Ovary (tissue), 9 donors: Measurements from ENCODE around the gene TSHZ3. TPM values are rescaled to one million over a fixed set of nuclear protein-coding genes. Genes with fewer than 3 reads are reported as not detected.

ENCODE experiments used
- DNase-seq, 5 donors: peaks; one replicate each; pipeline ENCODE4 v3.0.0-alpha.2; 2019 to 2020
- H3K27ac ChIP-seq, 2 donors: fragments of 200-600 bp; one replicate each; pipeline versions ENCODE4 v1.5.1 to v1.8.0; 2019 to 2022
- H3K27me3 ChIP-seq: fragments of 200-600 bp; one replicate; pipeline ENCODE4 v1.8.0; 2022
- H3K36me3 ChIP-seq: fragments of 200-600 bp; sonication (generic); one replicate; pipeline ENCODE4 v1.5.1; 2019
- H3K4me1 ChIP-seq: one replicate; pipeline ENCODE4 v1.8.1; 2013; ENCODE audit warnings: mild to moderate bottlenecking, moderate library complexity; ENCODE audit not compliant: insufficient read depth
- H3K4me3 ChIP-seq: fragments of 200-600 bp; sonication (generic); one replicate; pipeline ENCODE4 v1.5.1; 2017
- H3K9me3 ChIP-seq, 2 donors: fragments of 200-600 bp in 1 of 2; sonication (generic) in 1 of 2; one replicate each; pipeline versions ENCODE4 v1.5.1 to v1.8.1; 2013 to 2019; ENCODE audit warnings: mild to moderate bottlenecking in 1 of 2, moderate library complexity in 1 of 2
- CTCF ChIP-seq, 3 donors: fragments of 450-650 bp in 2 of 3; fragments of 200-600 bp in 1 of 3; IDR thresholded peaks; one replicate each; pipeline versions ENCODE4 v1.5.1 to v1.8.0; 2016 to 2022; ENCODE audit warnings: antibody characterized with exemption in 3 of 3, mild to moderate bottlenecking in 1 of 3
- EP300 ChIP-seq: sonication (generic); formaldehyde crosslinking; IDR thresholded peaks from one replicate; pipeline ENCODE4 v1.6.1; 2017; ENCODE audit warnings: antibody characterized with exemption
- POLR2A ChIP-seq: fragments of 450-650 bp; IDR thresholded peaks from one replicate; pipeline ENCODE4 v1.6.1; 2017; ENCODE audit warnings: antibody characterized with exemption, mild to moderate bottlenecking, moderate library complexity
- WGBS, 3 donors: extraction: QIAGEN DNeasy Blood & Tissue Kit in 1 of 3; methylation state at CpG; one replicate each; pipeline versions ENCODE4 v1.1.5 to v1.1.7; 2013 to 2017; 5-methylcytosine and 5-hydroxymethylcytosine counted together
- intact Hi-C, 4 donors: fragments of 100-400 bp; cut with DNase I; formaldehyde crosslinking; loops; one replicate each; pipeline versions ENCODE4 v1.11.0 to v1.15.1; 2022 to 2023
- polyA plus RNA-seq, 2 donors: library from polyadenylated mRNA; stranded (reverse); fragments of 200-250 nt in 1 of 2; fragments of 350-450 nt in 1 of 2; fragmentation: Illumina TruSeq in 1 of 2; extraction: RNeasy Lipid Tissue Mini Kit (QIAGEN cat#74804) in 1 of 2; gene quantifications; one replicate each; pipeline ENCODE4 v1.2.3, GENCODE V29; 2013 to 2014
- total RNA-seq, 7 donors: library from RNA; depleted of rRNA in 2 of 7; stranded (reverse); fragments of >200 nt in 2 of 7; fragmentation: NEBNext Ultra II Directional in 3 of 7; extraction: Animal tissue kit (Norgen Biotek cat#: 25700) in 3 of 7; gene quantifications; one replicate each; pipeline versions ENCODE4 v1.1.0 to v1.2.4, GENCODE V29; 2016 to 2023
- donor health status: DM: no; HTN: no; CAD: no; lungs with moderate emphysema.
- donor health status: DM: no; HTN: no; CAD: no.
- donor health status: Bipolar disorder and iron deficiency.
- donor health status: DM: yes; HTN: yes; CAD: no.
- donor health status: DM: no; HTN: no; CAD: no.
- donor health status: DM: yes; HTN: yes; CAD: no.

Gene TSHZ3
- total and polyA plus RNA-seq, 9 donors = 23.3 to 107 (median 50.3) TPM

- TF ChIP-seq POLR2A = no peak
- no peak for TF ChIP-seq EP300
- TF ChIP-seq CTCF (IDR thresholded peaks at IDR 0.05) = no peak
- H3K4me1 ChIP-seq = peaks cover 8% of the 10 kb centered on the region
- H3K4me3 ChIP-seq = no peak overlapping the region
- intact Hi-C loops = no loop called here
- H3K36me3 ChIP-seq = no peaks in the 10 kb centered on the region
- no peaks in the 10 kb centered on the region for H3K27me3 ChIP-seq
- WGBS, 3 donors = 76 to 84% (median 82%) methylated on average over 14 of the region's 14 CpGs
- H3K27ac ChIP-seq = no peak overlapping the region
- no peak for DNase-seq
- no peaks in the 10 kb centered on the region for H3K9me3 ChIP-seq
Observed at GRCh38 chr19:31314849-31315629, 34.2 kb downstream of the TSHZ3 start.

- no peak overlapping the region for H3K27ac ChIP-seq
- H3K4me1 ChIP-seq = peaks cover 8% of the 10 kb centered on the region
- DNase-seq = no peak
- H3K36me3 ChIP-seq = no peaks in the 10 kb centered on the region
- H3K9me3 ChIP-seq = no peaks in the 10 kb centered on the region
- TF ChIP-seq EP300 (no peak), CTCF (IDR thresholded peaks at IDR 0.05) (no peak), POLR2A (no peak)
- 88 to 95% (median 91%) methylated on average over 10 of the region's 10 CpGs for WGBS, 3 donors
- intact Hi-C loops = no loop called here
- H3K27me3 ChIP-seq = no peaks in the 10 kb centered on the region
- H3K4me3 ChIP-seq = no peak overlapping the region
Observed at GRCh38 chr19:31314156-31314555, 35.1 kb downstream of the TSHZ3 start.

- H3K27me3 ChIP-seq = no peaks in the 10 kb centered on the region
- H3K27ac ChIP-seq = no peak overlapping the region
- no peaks in the 10 kb centered on the region for H3K36me3 ChIP-seq
- WGBS, 3 donors = 88 to 91% (median 89%) methylated on average over 20 of the region's 20 CpGs
- intact Hi-C loops = no loop called here
- H3K4me1 ChIP-seq = peaks cover 8% of the 10 kb centered on the region
- no peaks in the 10 kb centered on the region for H3K9me3 ChIP-seq
- TF ChIP-seq CTCF (IDR thresholded peaks at IDR 0.05) (no peak), POLR2A (no peak), EP300 (no peak)
- no peak overlapping the region for H3K4me3 ChIP-seq
- DNase-seq = no peak
Observed at GRCh38 chr19:31313291-31314030, 35.8 kb downstream of the TSHZ3 start.

GRCh38 chr19:31312677-31313244, 36.5 kb downstream of the TSHZ3 start:
- H3K9me3 ChIP-seq = no peaks in the 10 kb centered on the region

More at GRCh38 chr19:31312677-31313244, 36.5 kb downstream of the TSHZ3 start:
- WGBS, 3 donors = 62 to 64% (median 62%) methylated on average over 10 of the region's 10 CpGs
- Histone ChIP-seq H3K4me1 (peaks cover 8% of the 10 kb centered on the region), H3K27me3 (no peaks in the 10 kb centered on the region), H3K36me3 (no peaks in the 10 kb centered on the region), H3K4me3 (no peak overlapping the region), H3K27ac (no peak overlapping the region)
- intact Hi-C loops = no loop called here
- no peak for DNase-seq
- no peak for TF ChIP-seq POLR2A
- TF ChIP-seq CTCF (IDR thresholded peaks at IDR 0.05) = no peak
- TF ChIP-seq EP300 = no peak
